Naive thymus-derived CD8-positive, alpha-beta T cell (primary cell): Measurements from ENCODE around the gene BRD7. TPM values are rescaled to one million over a fixed set of nuclear protein-coding genes. Genes with fewer than 3 reads are reported as not detected.

Experiments used
- ATAC-seq, 2 donors: fragments of 150-1000 bp; cut with Tn5 transposase in 1 of 2; sonication (Bioruptor Pico), chemical (Tn5 transposase) in 1 of 2; 1 replicate in 1 of 2; 2 replicates in 1 of 2; pipeline ENCODE4 v1.10.0; 2021; ENCODE audit warnings: mild to moderate bottlenecking in 2 of 2, moderate library complexity in 2 of 2
- POLR2A ChIA-PET: fragments of 350-600 bp; sonication (Branson Sonifier 250); formaldehyde crosslinking; loops from one replicate; lab custom pipeline; 2021; ENCODE audit warnings: antibody characterized with exemption; lab: Charles Lee
- DNase-seq, 10 donors: peaks; one replicate each; pipeline versions ENCODE4 v3.0.0 to v3.0.0-alpha.2; 2020 to 2022
- H3K27ac Mint-ChIP-seq, 10 donors: one replicate each; pipeline ENCODE4 v1.8.0; 2020 to 2022; ENCODE audit warnings: mild to moderate bottlenecking in 10 of 10, mixed read lengths in 10 of 10, moderate library complexity in 4 of 10, inconsistent platforms in 1 of 10
- H3K27me3 Mint-ChIP-seq, 5 donors: one replicate each; pipeline ENCODE4 v1.8.0; 2021 to 2022; ENCODE audit warnings: mixed read lengths in 5 of 5
- H3K36me3 Mint-ChIP-seq, 3 donors: one replicate each; pipeline ENCODE4 v1.8.0; 2020 to 2022; ENCODE audit warnings: mixed read lengths in 3 of 3, mild to moderate bottlenecking in 2 of 3, inconsistent platforms in 1 of 3
- H3K4me1 Mint-ChIP-seq, 4 donors: one replicate each; pipeline ENCODE4 v1.8.0; 2021 to 2022; ENCODE audit warnings: mixed read lengths in 4 of 4
- H3K4me3 Mint-ChIP-seq, 10 donors: one replicate each; pipeline ENCODE4 v1.8.0; 2020 to 2022; ENCODE audit warnings: mild to moderate bottlenecking in 10 of 10, mixed read lengths in 10 of 10, moderate library complexity in 6 of 10, inconsistent platforms in 1 of 10
- H3K9me3 Mint-ChIP-seq, 9 donors: one replicate each; pipeline ENCODE4 v1.8.0; 2020 to 2022; ENCODE audit warnings: mixed read lengths in 9 of 9, mild to moderate bottlenecking in 3 of 9, inconsistent platforms in 1 of 9, moderate library complexity in 1 of 9
- polyA plus RNA-seq, 3 donors: library from polyadenylated mRNA; unstranded; fragments of 300-500 nt; fragmentation: Illumina TruSeq; gene quantifications; one replicate each; pipeline ENCODE4 v1.2.3, GENCODE V29; 2021
- total RNA-seq, 8 experiments: library from RNA in 2 of 8; stranded (reverse) in 2 of 8; gene quantifications; one replicate each; pipeline ENCODE4 v1.2.3 and lab custom pipeline; 2021 to 2026

The BRD7 gene
- total and polyA plus RNA-seq, 5 experiments from 2014 or later, result 42.5 to 82.8 (median 62.6) TPM

DNA sequence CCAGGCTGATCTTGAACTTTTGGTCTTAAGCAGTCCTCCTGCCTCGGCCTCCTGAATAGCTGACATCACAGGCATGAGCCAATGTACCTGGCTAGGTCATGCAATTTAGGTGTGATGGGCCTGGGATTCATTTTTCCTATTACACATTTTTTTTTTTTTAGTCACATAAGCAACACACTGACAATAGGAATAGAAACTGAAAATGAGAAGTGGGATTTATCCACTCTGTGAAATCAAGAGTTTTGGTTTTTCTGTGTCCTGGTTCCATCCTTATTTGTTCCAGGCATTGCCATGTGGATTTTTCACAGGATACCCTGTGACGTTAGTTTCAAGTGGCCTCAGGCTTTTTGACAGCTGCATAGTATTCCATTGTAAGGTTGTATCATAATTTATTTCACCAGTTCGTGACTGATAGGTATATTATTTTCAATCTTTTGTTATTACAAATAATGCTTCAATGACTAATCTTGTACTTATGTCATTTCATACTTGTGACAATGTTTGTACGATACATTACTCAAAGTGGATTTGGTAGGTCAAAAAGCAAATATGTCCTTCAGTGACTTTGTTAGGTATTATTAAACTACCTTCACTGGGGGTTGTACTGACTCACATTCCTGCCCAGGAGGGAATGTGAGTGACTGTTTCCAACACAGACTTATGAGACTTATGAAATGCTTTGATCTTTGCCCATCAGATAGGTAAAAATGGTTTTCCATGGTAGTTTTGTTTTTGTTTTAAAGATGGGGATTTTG, 91.8 kb downstream of the BRD7 start:
- ATAC-seq, result no peak
- peaks cover 54 to 100% (median 94%) of the 10 kb centered on the region in 4 donors for H3K4me1 Mint-ChIP-seq
- POLR2A ChIA-PET, result interaction anchor here (0.6 to 14.9 kb wide), 3 partner anchors 8 to 312 kb away, joined by 3 to 238 read pairs (median 7); partner anchors contain the start of gene ADCY7
- DNase-seq, result no peak
- peak overlapping the region in 9 of 10 donors; percentile 56 to 90 (median 82) for H3K4me3 Mint-ChIP-seq
- no peaks in the 10 kb centered on the region for H3K9me3 Mint-ChIP-seq
- peak overlapping the region; percentile 86 to 99 (median 92) for H3K27ac Mint-ChIP-seq
- H3K27me3 Mint-ChIP-seq, result no peaks in the 10 kb centered on the region
- peaks cover 0 to 6% (median 0%) of the 10 kb centered on the region in 3 donors for H3K36me3 Mint-ChIP-seq

- Mint-ChIP-seq H3K9me3 (no peaks in the 10 kb centered on the region), H3K27ac (peak overlapping the region in 9 of 10 donors; percentile 68 to 99 (median 97)), H3K27me3 (no peaks in the 10 kb centered on the region), H3K4me3 (peak overlapping the region in 7 of 10 donors; percentile 8 to 94 (median 67)), H3K36me3 (peaks cover 0 to 8% (median 0%) of the 10 kb centered on the region in 3 donors), H3K4me1 (peaks cover 55 to 100% (median 94%) of the 10 kb centered on the region in 4 donors)
- POLR2A ChIA-PET, result interaction anchor here (0.5 to 15.0 kb wide), 5 partner anchors 8 to 1668 kb away, joined by 3 to 238 read pairs (median 11); partner anchors contain the start of gene ADCY7
- ATAC-seq, result no peak
- DNase-seq, result no peak
Measured at GRCh38 chr16:50276326-50276640, 92.5 kb downstream of the BRD7 start.

GRCh38 chr16:50275428-50276325, 93.1 kb downstream of the BRD7 start:
- H3K36me3 Mint-ChIP-seq, result peaks cover 0 to 10% (median 0%) of the 10 kb centered on the region in 3 donors
- ATAC-seq, result no peak
- H3K27ac Mint-ChIP-seq, result peak overlapping the region; percentile 95 to 99 (median 97)
- H3K4me3 Mint-ChIP-seq, result peak overlapping the region; percentile 67 to 94 (median 90)
- H3K9me3 Mint-ChIP-seq, result no peaks in the 10 kb centered on the region
- POLR2A ChIA-PET, result interaction anchor here (0.5 to 15.0 kb wide), 11 partner anchors 8 to 1667 kb away, joined by 3 to 238 read pairs (median 7); partner anchors contain the start of genes ADCY7 and CNEP1R1
- no peaks in the 10 kb centered on the region for H3K27me3 Mint-ChIP-seq
- peaks cover 58 to 100% (median 95%) of the 10 kb centered on the region in 4 donors for H3K4me1 Mint-ChIP-seq
- peak in 1 of 10 donors; percentile 6 for DNase-seq

- H3K9me3 Mint-ChIP-seq, result no peaks in the 10 kb centered on the region
- peak in 1 of 10 donors; percentile 32 for DNase-seq
- H3K36me3 Mint-ChIP-seq, result peaks cover 0 to 8% (median 2%) of the 10 kb centered on the region in 3 donors
- POLR2A ChIA-PET, result interaction anchor here (0.9 to 15.0 kb wide), 16 partner anchors 9 to 397 kb away, joined by 3 to 238 read pairs (median 6); partner anchors contain the start of genes ADCY7 and CNEP1R1
- peak overlapping the region; percentile 67 to 94 (median 90) for H3K4me3 Mint-ChIP-seq
- no peaks in the 10 kb centered on the region for H3K27me3 Mint-ChIP-seq
- peak overlapping the region; percentile 95 to 99 (median 97) for H3K27ac Mint-ChIP-seq
- H3K4me1 Mint-ChIP-seq, result peaks cover 56 to 100% (median 95%) of the 10 kb centered on the region in 4 donors
- no peak for ATAC-seq
Measured at GRCh38 chr16:50275098-50275415, 93.7 kb downstream of the BRD7 start.

DNA sequence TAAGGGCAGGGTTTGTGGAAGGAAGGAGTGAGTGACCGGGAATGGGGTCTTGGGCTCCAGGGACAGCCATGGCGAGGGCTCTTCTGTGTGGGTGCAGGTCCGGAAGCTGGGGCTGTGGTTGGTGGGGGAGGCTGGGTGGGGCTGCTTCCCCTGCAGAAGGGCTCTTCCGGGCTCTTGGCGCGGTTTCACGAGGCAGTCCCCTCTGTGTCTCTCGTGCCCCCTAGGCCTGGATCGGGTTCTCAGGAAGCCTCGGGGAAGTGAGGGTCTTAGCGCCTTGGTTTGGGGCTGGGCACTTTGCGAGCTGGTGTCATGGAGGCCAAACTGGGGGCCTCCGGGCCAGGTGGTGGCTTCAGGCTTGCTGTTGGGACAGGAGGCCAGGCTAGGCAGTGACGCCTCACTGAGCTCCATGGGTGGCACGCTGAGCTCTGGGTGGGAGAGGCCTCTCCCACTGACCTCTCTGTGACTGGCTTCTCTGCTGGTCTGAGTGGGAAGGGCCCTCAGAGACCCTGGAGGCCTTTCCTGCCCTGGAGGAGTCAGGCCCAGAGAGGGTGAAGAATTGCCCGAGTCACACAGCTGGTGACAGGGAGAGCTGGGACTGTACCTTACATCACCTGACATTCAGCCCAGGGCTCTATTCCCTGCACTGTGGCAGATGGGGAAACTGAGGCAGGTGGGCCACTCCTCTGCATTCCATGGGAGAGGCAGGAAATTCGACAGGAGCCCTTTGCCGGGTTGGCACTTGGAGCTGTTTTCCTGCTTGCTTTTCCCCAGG, 94.3 kb downstream of the BRD7 start:
- peak; percentile 70 to 78 for ATAC-seq
- Mint-ChIP-seq H3K4me1 (peaks cover 54 to 100% (median 95%) of the 10 kb centered on the region in 4 donors), H3K9me3 (no peaks in the 10 kb centered on the region), H3K27ac (peak overlapping the region; percentile 95 to 99 (median 97)), H3K36me3 (peaks cover 0 to 7% (median 2%) of the 10 kb centered on the region in 3 donors), H3K27me3 (no peaks in the 10 kb centered on the region), H3K4me3 (peak overlapping the region; percentile 82 to 94 (median 90))
- peak; percentile 40 to 78 (median 62) for DNase-seq
- POLR2A ChIA-PET, result interaction anchor here (0.6 to 15.0 kb wide), 20 partner anchors 9 to 1656 kb away, joined by 3 to 238 read pairs (median 4); partner anchors contain the start of genes ADCY7 and CNEP1R1

DNA sequence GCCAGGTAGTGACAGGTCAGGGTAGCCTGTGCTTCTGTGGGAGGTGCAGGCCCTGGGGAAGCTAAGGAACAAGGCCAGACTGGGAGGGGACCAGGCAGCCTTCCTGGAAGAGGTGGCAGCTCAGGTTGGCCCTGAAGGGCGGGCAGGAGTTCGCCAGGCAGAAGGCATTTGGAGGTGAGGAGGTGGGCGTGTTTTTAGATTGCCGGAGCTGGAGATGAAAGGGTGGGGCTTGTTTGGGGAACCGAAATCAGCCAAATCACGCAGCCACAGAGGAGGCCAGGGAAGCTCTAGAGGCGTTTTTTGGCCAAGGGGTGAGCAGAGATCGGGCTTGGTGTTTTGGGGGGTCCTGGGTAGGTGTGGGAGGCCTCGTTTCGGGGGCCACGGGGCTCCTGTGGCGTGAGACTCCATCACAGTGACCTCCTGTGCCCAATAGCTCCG, 94.9 kb downstream of the BRD7 start:
- DNase-seq (peak in 4 of 10 donors; percentile 35 to 66 (median 42)), ATAC-seq (peak; percentile 24 to 42)
- Mint-ChIP-seq H3K4me3 (peak overlapping the region; percentile 82 to 94 (median 90)), H3K4me1 (peaks cover 55 to 100% (median 95%) of the 10 kb centered on the region in 4 donors), H3K27ac (peak overlapping the region; percentile 95 to 99 (median 97)), H3K36me3 (peaks cover 0 to 4% (median 2%) of the 10 kb centered on the region in 3 donors), H3K27me3 (no peaks in the 10 kb centered on the region), H3K9me3 (no peaks in the 10 kb centered on the region)
- POLR2A ChIA-PET, result interaction anchor here (0.6 to 15.0 kb wide), 18 partner anchors 8 to 1655 kb away, joined by 3 to 238 read pairs (median 6); partner anchors contain the start of genes ADCY7 and CNEP1R1

DNA sequence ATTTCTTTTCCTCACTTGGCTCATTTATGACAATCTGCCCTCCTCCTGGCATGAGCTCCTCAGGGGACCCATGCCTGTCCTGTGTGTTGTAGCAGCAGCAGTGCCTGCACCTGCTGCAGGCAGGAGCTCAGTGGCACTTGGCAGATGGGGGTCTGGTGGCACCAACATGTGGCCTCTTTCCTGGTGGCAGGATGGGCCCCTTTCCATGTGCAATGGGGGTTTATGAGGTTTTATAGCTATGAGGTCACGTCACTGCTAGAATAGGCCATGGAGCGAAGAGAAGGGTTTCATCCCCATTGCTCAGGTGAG, 95.5 kb downstream of the BRD7 start:
- POLR2A ChIA-PET, result interaction anchor here (0.8 to 15.0 kb wide), 9 partner anchors 8 to 40 kb away, joined by 3 to 238 read pairs (median 7); partner anchors contain the start of gene ADCY7
- no peaks in the 10 kb centered on the region for H3K9me3 Mint-ChIP-seq
- no peaks in the 10 kb centered on the region for H3K27me3 Mint-ChIP-seq
- peaks cover 0 to 4% (median 2%) of the 10 kb centered on the region in 3 donors for H3K36me3 Mint-ChIP-seq
- peak overlapping the region; percentile 82 to 94 (median 90) for H3K4me3 Mint-ChIP-seq
- H3K4me1 Mint-ChIP-seq, result peaks cover 53 to 98% (median 95%) of the 10 kb centered on the region in 4 donors
- H3K27ac Mint-ChIP-seq, result peak overlapping the region; percentile 95 to 99 (median 97)
- ATAC-seq, result no peak
- peak in 1 of 10 donors; percentile 50 for DNase-seq

DNA sequence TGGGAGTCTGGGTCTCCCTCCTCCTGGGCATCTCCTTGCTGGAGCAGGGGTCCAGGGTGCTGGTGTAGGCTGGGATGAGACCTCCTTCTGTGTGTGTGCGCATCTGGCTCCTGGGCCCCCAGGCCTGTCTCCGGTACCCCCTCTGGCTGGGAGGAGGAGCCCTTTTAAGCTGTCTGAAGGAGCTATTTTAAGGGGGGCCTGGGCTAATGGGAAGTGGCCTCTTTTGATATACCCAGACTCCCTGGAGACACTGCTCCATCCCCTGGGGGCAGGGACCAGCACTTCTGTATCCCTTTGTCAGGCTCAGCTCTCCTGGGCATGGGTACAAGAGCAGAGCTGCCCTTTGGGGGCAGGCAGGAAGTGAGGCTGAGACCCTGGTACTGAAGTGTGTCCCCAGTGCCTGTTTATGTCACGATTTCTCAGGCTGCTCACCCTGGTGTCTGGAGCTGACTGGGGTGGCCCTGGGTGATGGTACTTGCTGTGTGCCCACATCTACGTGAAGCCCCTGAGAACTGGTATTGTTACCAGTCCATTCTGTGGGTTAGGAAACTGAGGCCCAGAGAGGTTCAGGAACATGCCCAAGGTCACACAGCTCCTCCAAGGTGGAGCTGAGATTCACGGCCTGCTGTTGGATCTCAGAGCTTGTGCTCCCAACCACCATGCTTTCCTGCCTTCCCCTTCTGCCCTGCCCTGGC, 96.0 kb downstream of the BRD7 start:
- no peak for ATAC-seq
- Mint-ChIP-seq H3K27me3 (no peaks in the 10 kb centered on the region), H3K4me3 (peak overlapping the region; percentile 82 to 94 (median 90)), H3K4me1 (peaks cover 50 to 97% (median 93%) of the 10 kb centered on the region in 4 donors), H3K36me3 (peaks cover 0 to 4% (median 2%) of the 10 kb centered on the region in 3 donors), H3K9me3 (no peaks in the 10 kb centered on the region), H3K27ac (peak overlapping the region; percentile 95 to 99 (median 97))
- POLR2A ChIA-PET, result interaction anchor here (0.8 to 15.0 kb wide), 8 partner anchors 11 to 121 kb away, joined by 3 to 238 read pairs (median 7); no protein-coding TSS in a partner anchor
- DNase-seq, result peak in 1 of 10 donors; percentile 23

- no peaks in the 10 kb centered on the region for H3K9me3 Mint-ChIP-seq
- peak in 1 of 10 donors; percentile 56 for DNase-seq
- peaks cover 50 to 96% (median 91%) of the 10 kb centered on the region in 4 donors for H3K4me1 Mint-ChIP-seq
- ATAC-seq, result no peak
- H3K27ac Mint-ChIP-seq, result peak overlapping the region; percentile 95 to 99 (median 97)
- POLR2A ChIA-PET, result interaction anchor here (0.8 to 15.0 kb wide), 6 partner anchors 10 to 121 kb away, joined by 3 to 238 read pairs (median 8); no protein-coding TSS in a partner anchor
- H3K36me3 Mint-ChIP-seq, result peaks cover 0 to 4% (median 2%) of the 10 kb centered on the region in 3 donors
- peak overlapping the region; percentile 61 to 99 (median 90) for H3K4me3 Mint-ChIP-seq
- no peaks in the 10 kb centered on the region for H3K27me3 Mint-ChIP-seq
Measured at GRCh38 chr16:50272111-50272571, 96.6 kb downstream of the BRD7 start.

DNA sequence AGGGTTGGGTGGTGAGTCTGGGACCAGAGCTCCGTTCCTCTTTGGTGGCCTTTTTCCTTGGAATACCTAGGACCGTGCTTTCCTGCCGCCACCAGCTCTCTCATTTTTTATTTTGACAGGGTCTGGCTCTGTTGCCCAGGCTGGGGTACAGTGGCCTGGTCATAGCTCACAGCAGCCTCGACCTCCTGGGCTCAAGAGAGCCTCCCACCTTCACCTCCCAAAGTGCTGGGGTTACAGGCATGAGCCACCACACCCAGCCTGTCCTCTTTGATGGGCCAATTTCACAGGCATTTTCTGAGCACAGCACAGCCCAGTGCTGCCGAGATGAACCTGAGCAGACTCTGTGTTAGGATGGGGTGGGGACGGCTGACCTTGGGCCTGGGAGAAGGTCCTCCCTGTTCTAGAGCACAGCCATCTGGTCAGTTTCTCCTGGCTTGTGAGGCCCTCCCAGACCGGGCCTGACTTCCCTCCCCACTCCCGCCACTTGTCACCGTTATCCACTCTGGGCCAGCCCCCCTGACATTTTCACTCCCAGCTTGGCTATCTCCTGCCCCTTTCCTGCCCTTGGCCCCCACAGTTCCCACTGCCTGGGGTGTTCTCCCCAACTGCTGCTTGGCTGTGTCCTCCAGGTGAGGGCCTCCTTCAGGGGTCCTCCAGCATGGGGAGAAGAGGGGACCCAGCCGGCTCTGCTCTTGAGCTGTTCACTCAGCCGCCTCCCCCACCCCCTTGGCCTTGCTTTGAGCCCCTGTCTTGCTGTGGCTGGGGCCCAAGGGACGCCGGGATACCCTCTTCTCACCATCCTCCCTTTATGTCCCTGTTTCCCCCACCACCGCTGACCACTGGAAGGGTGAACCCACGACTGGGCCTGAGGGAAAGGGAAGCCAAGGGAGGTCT, 97.4 kb downstream of the BRD7 start:
- DNase-seq, result peak in 1 of 10 donors; percentile 46
- POLR2A ChIA-PET, result interaction anchor here (1.0 to 15.0 kb wide), 4 partner anchors 8 to 42 kb away, joined by 3 to 238 read pairs (median 6); no protein-coding TSS in a partner anchor
- H3K36me3 Mint-ChIP-seq, result peaks cover 0 to 4% (median 2%) of the 10 kb centered on the region in 3 donors

More for the DNA sequence above, 97.4 kb downstream of the BRD7 start:
- H3K4me1 Mint-ChIP-seq, result peaks cover 51 to 97% (median 88%) of the 10 kb centered on the region in 4 donors
- peak overlapping the region; percentile 61 to 99 (median 89) for H3K4me3 Mint-ChIP-seq
- peak overlapping the region; percentile 90 to 99 (median 97) for H3K27ac Mint-ChIP-seq
- no peak for ATAC-seq
- no peaks in the 10 kb centered on the region for H3K27me3 Mint-ChIP-seq
- H3K9me3 Mint-ChIP-seq, result no peaks in the 10 kb centered on the region
